Measurements from ENCODE around the gene LMOD1.
"Not testable (repeated sequence)": the region's sequence is repeated elsewhere in the genome, so short reads cannot be mapped to it uniquely, and the experiment has no call there.

LMOD1 gene

DNA sequence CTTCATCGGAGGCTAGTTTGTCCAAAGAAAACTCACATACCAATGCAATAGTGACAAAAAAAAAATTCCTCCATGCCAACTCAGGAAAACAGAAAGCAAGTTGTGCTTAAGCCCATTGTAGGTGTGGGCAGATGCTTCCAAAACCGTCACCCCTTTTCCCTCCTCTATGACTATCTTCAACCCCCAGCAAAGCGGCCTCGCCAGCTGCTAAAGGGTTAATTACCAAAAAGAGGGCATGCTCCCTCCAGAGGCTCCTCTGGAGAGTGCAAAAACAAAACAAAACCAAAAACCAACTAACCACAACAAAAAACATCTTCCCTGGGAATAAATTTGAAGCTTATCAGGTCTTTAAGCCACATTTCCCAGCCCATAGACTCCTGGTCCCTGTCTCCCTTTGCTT, 1.2 kb downstream of the LMOD1 start:
- Histone ChIP-seq H3K36me3 (replicated peaks) (no peaks in the 10 kb centered on the region), H3K27ac (no peak overlapping the region), H3K4me3 (ENCODE audit: low read depth, low read length) (no peak overlapping the region), H3K27me3 (replicated peaks) (no peaks in the 10 kb centered on the region)
- peak; percentile 51 for TF ChIP-seq CTCF (IDR thresholded peaks at IDR 0.05; ENCODE audit: low read depth, low read length, missing control alignments)
- DNase-seq, result no peak
- in situ Hi-C loops (cut with HindIII; ENCODE audit: low pct_ligation_motif_present, low sequenced_read_pairs), result no loop called here

- DNase-seq, result no peak
- in situ Hi-C loops (cut with HindIII; ENCODE audit: low pct_ligation_motif_present, low sequenced_read_pairs), result no loop called here
- TF ChIP-seq CTCF (IDR thresholded peaks at IDR 0.05; ENCODE audit: low read depth, low read length, missing control alignments), result no peak
These were observed 1.7 kb downstream of the LMOD1 start for GRCh38 chr1:201944639-201945038.

GRCh38 chr1:201944002-201944401, 2.3 kb downstream of the LMOD1 start:
- no peaks in the 10 kb centered on the region for H3K36me3 ChIP-seq (replicated peaks)
- DNase-seq, result no peak
- no peak overlapping the region for H3K4me3 ChIP-seq (ENCODE audit: low read depth, low read length)
- no peaks in the 10 kb centered on the region for H3K27me3 ChIP-seq (replicated peaks)
- no peak overlapping the region for H3K27ac ChIP-seq
- in situ Hi-C loops (cut with HindIII; ENCODE audit: low pct_ligation_motif_present, low sequenced_read_pairs), result no loop called here
- TF ChIP-seq CTCF (IDR thresholded peaks at IDR 0.05; ENCODE audit: low read depth, low read length, missing control alignments), result no peak

More at GRCh38 chr1:201944639-201945038, 1.7 kb downstream of the LMOD1 start:
- H3K27me3 ChIP-seq (replicated peaks), result no peaks in the 10 kb centered on the region
- H3K4me3 ChIP-seq (ENCODE audit: low read depth, low read length), result no peak overlapping the region
- H3K27ac ChIP-seq, result no peak overlapping the region
- no peaks in the 10 kb centered on the region for H3K36me3 ChIP-seq (replicated peaks)

GRCh38 chr1:201942129-201942495, 4.2 kb downstream of the LMOD1 start:
- no peak overlapping the region for H3K27ac ChIP-seq
- TF ChIP-seq CTCF (IDR thresholded peaks at IDR 0.05; ENCODE audit: low read depth, low read length, missing control alignments), result no peak
- in situ Hi-C loops (cut with HindIII; ENCODE audit: low pct_ligation_motif_present, low sequenced_read_pairs), result no loop called here
- H3K4me3 ChIP-seq (ENCODE audit: low read depth, low read length), result no peak overlapping the region
- H3K27me3 ChIP-seq (replicated peaks), result no peaks in the 10 kb centered on the region
- no peak for DNase-seq
- H3K36me3 ChIP-seq (replicated peaks), result no peaks in the 10 kb centered on the region

DNA sequence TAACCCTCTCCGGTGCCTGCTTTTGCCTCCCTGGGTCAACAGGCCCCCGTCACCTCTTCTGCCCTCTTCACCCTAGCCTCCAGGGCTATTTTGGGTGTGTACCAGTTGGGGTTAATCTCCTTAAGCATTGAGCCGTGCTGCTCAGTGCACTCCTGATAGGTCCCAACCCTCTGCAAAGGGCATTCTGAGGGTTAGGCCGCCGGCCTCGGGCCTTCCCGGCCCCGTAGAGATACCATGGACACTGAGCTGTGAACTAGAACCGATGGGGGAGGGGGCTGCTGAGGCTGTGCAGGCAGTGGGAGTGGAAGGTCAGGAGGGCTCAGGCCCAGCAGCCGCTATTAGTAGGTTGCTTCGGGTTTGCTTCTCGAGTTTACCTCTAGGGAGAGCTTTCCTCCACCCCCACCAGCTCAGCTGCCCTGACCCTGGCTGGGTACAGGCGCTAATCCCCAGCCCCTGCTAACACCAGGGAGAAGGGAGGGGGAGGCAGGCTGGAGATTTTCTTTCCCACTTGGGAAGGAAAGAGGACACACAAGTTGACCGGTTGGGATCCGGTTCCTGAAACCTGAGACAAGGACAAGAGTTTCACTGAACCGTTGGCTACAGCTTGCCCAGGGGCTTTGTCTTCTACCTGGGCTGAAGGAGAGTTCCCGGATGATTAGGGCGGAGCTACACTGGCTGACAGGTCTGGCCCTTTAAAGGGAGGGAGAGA, 4.8 kb downstream of the LMOD1 start:
- no peak for TF ChIP-seq CTCF (IDR thresholded peaks at IDR 0.05; ENCODE audit: low read depth, low read length, missing control alignments)
- H3K27me3 ChIP-seq (replicated peaks), result no peaks in the 10 kb centered on the region
- H3K27ac ChIP-seq, result no peak overlapping the region
- in situ Hi-C loops (cut with HindIII; ENCODE audit: low pct_ligation_motif_present, low sequenced_read_pairs), result no loop called here
- H3K4me3 ChIP-seq (ENCODE audit: low read depth, low read length), result no peak overlapping the region
- H3K36me3 ChIP-seq (replicated peaks), result no peaks in the 10 kb centered on the region
- no peak for DNase-seq

- H3K4me3 ChIP-seq (ENCODE audit: low read depth, low read length); in situ Hi-C loops (cut with HindIII; ENCODE audit: low pct_ligation_motif_present, low sequenced_read_pairs); H3K27ac ChIP-seq; H3K27me3 ChIP-seq (replicated peaks); H3K36me3 ChIP-seq (replicated peaks); DNase-seq: not testable (repeated sequence)
These were observed 6.0 kb downstream of the LMOD1 start for GRCh38 chr1:201940316-201940715.
